HepG2 (cell line): ENCODE data around the gene LPCAT4. TPM values are rescaled to one million over a fixed set of nuclear protein-coding genes. Genes with fewer than 3 reads are reported as not detected.
A peak's percentile ranks its signal among the peaks of the same experiment; 100 is the strongest.

Source experiments
- AHR ChIP-seq: IDR thresholded peaks from 2 replicates; pipeline ENCODE4 v1.6.1; 2018; ENCODE audit warnings: missing genetic modification reagents, missing compliant biosample characterization
- HNRNPK ChIP-seq: fragments of 200-400 bp; formaldehyde crosslinking; IDR thresholded peaks from 2 replicates; pipeline ENCODE4 v1.6.1; 2018; ENCODE audit warnings: low read length, low read depth, moderate library complexity, mild to moderate bottlenecking; ENCODE audit not compliant: poor library complexity, severe bottlenecking
- POLR2AphosphoS2 ChIP-seq: IDR thresholded peaks from 2 replicates; pipeline ENCODE4 v1.6.1; 2011; ENCODE audit warnings: low read depth, low read length, improper control_type of control experiment
- RFX3 ChIP-seq: IDR thresholded peaks from 2 replicates; pipeline ENCODE4 v1.6.1; 2016; ENCODE audit warnings: missing biosample characterization, missing genetic modification reagents
- SOX13 ChIP-seq, 3 experiments: fragments of 450-650 bp in 1 of 3; sonication (generic) in 1 of 3; formaldehyde crosslinking in 1 of 3; IDR thresholded peaks in 2 of 3; conservative IDR thresholded peaks in 1 of 3; 2 replicates each; pipeline versions ENCODE4 v1.5.0 to v1.6.1; 2016 to 2020; ENCODE audit warnings: antibody characterized with exemption in 1 of 3, mild to moderate bottlenecking in 1 of 3, missing compliant biosample characterization in 1 of 3, missing genetic modification reagents in 1 of 3, moderate library complexity in 1 of 3
- TSC22D2 ChIP-seq: sonication (generic); formaldehyde crosslinking; IDR thresholded peaks from 2 replicates; pipeline ENCODE4 v1.5.1; 2020; ENCODE audit warnings: missing genetic modification reagents, mild to moderate bottlenecking, borderline replicate concordance
- ZBTB20 ChIP-seq: sonication (generic); formaldehyde crosslinking; IDR thresholded peaks from 2 replicates; pipeline ENCODE4 v1.8.1; 2023; ENCODE audit warnings: missing genetic modification reagents, low read depth, mild to moderate bottlenecking, borderline replicate concordance
- ZBTB42 ChIP-seq: sonication (generic); formaldehyde crosslinking; IDR thresholded peaks from 2 replicates; pipeline ENCODE4 v1.5.0; 2020; ENCODE audit warnings: mild to moderate bottlenecking, missing genetic modification reagents
- ZNF773 ChIP-seq: sonication (generic); formaldehyde crosslinking; IDR thresholded peaks from 2 replicates; pipeline ENCODE4 v1.4.0; 2020; ENCODE audit warnings: missing genetic modification reagents, borderline replicate concordance
- polyA plus RNA-seq, 8 experiments: library from polyadenylated mRNA; depleted of rRNA in 3 of 8; stranded (reverse) in 7 of 8; unstranded in 1 of 8; fragments of >200 nt; fragmentation: Illumina TruSeq in 4 of 8; extraction: Trizol in 4 of 8; gene quantifications; 2 replicates each; pipeline versions ENCODE4 v1.2.1 to v1.2.3, GENCODE V29; 2011 to 2016; ENCODE audit warnings: low read depth in 4 of 8, missing spikeins in 1 of 8, mixed read lengths in 1 of 8; ENCODE audit not compliant: insufficient read depth in 1 of 8
- total RNA-seq, 5 experiments: library from RNA; depleted of rRNA; stranded (reverse); fragments of >200 nt; fragmentation: Illumina TruSeq; extraction: Trizol; gene quantifications; 2 replicates each; pipeline ENCODE4 v1.2.3, GENCODE V29; 2016; ENCODE audit warnings: low read depth in 1 of 5
- TF ChIP-seq, protein P1 (sequence below): sonication (generic); formaldehyde crosslinking; IDR thresholded peaks from 2 replicates; pipeline ENCODE4 v1.5.0; 2020; ENCODE audit warnings: missing genetic modification reagents, mild to moderate bottlenecking, borderline replicate concordance
- TF ChIP-seq, protein P2 (sequence below): sonication (generic); formaldehyde crosslinking; IDR thresholded peaks from 2 replicates; pipeline ENCODE4 v1.5.0; 2020; ENCODE audit warnings: mild to moderate bottlenecking, missing genetic modification reagents, borderline replicate concordance
- TF ChIP-seq, protein P3 (sequence below): sonication (generic); formaldehyde crosslinking; IDR thresholded peaks from 2 replicates; pipeline ENCODE4 v1.4.0; 2020; ENCODE audit warnings: missing genetic modification reagents, borderline replicate concordance
- TF ChIP-seq, protein P4 (sequence below): sonication (generic); formaldehyde crosslinking; IDR thresholded peaks from 2 replicates; pipeline ENCODE4 v1.8.0; 2022; ENCODE audit warnings: mild to moderate bottlenecking, missing genetic modification reagents
- TF ChIP-seq, protein P5 (sequence below): sonication (generic); formaldehyde crosslinking; IDR thresholded peaks from 2 replicates; pipeline ENCODE4 v1.8.1; 2023; ENCODE audit warnings: missing genetic modification reagents, mild to moderate bottlenecking, borderline replicate concordance

Gene LPCAT4
- total and polyA plus RNA-seq, 2 of the 13 experiments (the other 11 are each of a cell fraction or from before 2014, with no cell fraction given), result 8.1 to 57.1 TPM

DNA sequence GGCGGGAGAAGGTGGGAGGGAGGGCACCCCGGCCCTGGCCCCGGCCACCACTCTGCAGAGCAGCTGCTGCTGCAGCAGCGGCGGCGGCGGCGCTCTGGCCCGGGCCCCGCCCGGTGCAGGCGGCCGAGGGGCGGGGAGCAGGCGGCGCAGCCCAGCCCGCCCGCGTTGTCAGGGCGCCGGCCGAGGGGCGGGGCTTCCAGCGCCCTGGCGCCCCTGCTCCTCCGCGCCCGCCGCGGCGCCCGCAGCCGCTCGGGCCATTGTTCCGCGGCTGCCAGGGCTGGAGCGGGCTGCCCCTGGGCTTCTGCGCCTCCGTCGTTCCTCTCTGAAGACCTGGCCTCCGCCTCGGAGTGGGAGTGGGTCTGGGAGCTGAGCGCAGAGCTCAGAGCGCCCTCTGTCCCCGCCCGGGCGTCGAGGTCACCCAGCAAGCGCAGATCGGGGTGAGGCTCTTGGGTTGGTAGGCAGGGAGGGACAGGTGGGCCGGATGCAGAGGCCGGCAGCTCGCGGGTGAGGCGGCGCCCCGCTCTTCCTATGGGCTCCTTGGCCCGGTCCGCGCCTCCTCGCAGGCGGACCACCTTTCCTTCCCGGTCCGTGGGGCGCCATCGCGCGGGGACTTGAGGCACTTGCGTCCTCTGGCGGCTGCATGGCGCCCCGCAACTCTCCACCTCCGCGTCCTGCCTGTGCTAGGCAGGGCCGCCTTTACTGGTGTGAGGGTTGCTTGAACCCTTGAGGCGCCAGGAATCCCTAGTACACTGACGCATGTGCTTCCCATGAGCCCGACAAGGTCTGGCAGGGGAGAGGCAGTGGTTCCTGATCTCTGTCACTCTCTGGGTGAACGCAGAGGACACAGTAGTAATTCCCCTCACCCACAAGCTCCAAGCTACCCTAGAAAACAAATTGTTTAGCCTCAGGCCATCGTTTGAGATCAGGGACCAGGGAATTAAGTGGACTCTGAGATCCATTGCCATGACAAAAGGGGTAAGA is at the start of gene LPCAT4 (continued):
- TF ChIP-seq, protein P1, sequence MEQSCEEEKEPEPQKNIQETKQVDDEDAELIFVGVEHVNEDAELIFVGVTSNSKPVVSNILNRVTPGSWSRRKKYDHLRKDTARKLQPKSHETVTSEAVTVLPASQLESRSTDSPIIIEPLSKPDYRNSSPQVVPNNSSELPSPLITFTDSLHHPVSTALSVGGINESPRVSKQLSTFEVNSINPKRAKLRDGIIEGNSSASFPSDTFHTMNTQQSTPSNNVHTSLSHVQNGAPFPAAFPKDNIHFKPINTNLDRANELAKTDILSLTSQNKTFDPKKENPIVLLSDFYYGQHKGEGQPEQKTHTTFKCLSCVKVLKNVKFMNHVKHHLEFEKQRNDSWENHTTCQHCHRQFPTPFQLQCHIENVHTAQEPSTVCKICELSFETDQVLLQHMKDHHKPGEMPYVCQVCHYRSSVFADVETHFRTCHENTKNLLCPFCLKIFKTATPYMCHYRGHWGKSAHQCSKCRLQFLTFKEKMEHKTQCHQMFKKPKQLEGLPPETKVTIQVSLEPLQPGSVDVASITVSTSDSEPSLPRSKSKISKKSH (CRISPR knock-in tag), result peak; percentile 61; the same call in 1 of the 2 replicates
- TF ChIP-seq, protein P2, sequence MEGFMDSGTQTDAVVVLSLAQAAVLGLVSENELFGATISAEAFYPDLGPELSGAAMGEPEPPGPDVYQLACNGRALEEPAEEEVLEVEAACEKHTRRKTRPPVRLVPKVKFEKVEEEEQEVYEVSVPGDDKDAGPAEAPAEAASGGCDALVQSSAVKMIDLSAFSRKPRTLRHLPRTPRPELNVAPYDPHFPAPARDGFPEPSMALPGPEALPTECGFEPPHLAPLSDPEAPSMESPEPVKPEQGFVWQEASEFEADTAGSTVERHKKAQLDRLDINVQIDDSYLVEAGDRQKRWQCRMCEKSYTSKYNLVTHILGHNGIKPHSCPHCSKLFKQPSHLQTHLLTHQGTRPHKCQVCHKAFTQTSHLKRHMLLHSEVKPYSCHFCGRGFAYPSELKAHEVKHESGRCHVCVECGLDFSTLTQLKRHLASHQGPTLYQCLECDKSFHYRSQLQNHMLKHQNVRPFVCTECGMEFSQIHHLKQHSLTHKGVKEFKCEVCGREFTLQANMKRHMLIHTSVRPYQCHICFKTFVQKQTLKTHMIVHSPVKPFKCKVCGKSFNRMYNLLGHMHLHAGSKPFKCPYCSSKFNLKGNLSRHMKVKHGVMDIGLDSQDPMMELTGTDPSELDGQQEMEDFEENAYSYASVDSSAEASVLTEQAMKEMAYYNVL, result peak; percentile 81; the same call in 1 of the 2 replicates
- TF ChIP-seq SOX13 (IDR thresholded peaks at IDR 0.05) (no peak), SOX13 (CRISPR knock-in tag; conservative IDR thresholded peaks at IDR 0.05 in 1 of 2, IDR thresholded peaks at IDR 0.05 in 1 of 2) (0 out of 4 replicates have a peak, but pooled peaks of 1 of the 2 experiments have one; percentile 18), ZBTB20 (CRISPR knock-in tag) (peak; percentile 69; the same call in 1 of the 2 replicates), TSC22D2 (no peak), AHR (CRISPR knock-in tag) (no peak), POLR2AphosphoS2 (no peak), ZBTB42 (CRISPR knock-in tag) (peak; percentile 83; the same call in 1 of the 2 replicates), RFX3 (CRISPR knock-in tag) (no peak), ZNF773 (CRISPR knock-in tag) (no peak), HNRNPK (no peak)
- TF ChIP-seq, protein P3, sequence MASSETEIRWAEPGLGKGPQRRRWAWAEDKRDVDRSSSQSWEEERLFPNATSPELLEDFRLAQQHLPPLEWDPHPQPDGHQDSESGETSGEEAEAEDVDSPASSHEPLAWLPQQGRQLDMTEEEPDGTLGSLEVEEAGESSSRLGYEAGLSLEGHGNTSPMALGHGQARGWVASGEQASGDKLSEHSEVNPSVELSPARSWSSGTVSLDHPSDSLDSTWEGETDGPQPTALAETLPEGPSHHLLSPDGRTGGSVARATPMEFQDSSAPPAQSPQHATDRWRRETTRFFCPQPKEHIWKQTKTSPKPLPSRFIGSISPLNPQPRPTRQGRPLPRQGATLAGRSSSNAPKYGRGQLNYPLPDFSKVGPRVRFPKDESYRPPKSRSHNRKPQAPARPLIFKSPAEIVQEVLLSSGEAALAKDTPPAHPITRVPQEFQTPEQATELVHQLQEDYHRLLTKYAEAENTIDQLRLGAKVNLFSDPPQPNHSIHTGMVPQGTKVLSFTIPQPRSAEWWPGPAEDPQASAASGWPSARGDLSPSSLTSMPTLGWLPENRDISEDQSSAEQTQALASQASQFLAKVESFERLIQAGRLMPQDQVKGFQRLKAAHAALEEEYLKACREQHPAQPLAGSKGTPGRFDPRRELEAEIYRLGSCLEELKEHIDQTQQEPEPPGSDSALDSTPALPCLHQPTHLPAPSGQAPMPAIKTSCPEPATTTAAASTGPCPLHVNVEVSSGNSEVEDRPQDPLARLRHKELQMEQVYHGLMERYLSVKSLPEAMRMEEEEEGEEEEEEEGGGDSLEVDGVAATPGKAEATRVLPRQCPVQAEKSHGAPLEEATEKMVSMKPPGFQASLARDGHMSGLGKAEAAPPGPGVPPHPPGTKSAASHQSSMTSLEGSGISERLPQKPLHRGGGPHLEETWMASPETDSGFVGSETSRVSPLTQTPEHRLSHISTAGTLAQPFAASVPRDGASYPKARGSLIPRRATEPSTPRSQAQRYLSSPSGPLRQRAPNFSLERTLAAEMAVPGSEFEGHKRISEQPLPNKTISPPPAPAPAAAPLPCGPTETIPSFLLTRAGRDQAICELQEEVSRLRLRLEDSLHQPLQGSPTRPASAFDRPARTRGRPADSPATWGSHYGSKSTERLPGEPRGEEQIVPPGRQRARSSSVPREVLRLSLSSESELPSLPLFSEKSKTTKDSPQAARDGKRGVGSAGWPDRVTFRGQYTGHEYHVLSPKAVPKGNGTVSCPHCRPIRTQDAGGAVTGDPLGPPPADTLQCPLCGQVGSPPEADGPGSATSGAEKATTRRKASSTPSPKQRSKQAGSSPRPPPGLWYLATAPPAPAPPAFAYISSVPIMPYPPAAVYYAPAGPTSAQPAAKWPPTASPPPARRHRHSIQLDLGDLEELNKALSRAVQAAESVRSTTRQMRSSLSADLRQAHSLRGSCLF, result no peak
- TF ChIP-seq, protein P4, sequence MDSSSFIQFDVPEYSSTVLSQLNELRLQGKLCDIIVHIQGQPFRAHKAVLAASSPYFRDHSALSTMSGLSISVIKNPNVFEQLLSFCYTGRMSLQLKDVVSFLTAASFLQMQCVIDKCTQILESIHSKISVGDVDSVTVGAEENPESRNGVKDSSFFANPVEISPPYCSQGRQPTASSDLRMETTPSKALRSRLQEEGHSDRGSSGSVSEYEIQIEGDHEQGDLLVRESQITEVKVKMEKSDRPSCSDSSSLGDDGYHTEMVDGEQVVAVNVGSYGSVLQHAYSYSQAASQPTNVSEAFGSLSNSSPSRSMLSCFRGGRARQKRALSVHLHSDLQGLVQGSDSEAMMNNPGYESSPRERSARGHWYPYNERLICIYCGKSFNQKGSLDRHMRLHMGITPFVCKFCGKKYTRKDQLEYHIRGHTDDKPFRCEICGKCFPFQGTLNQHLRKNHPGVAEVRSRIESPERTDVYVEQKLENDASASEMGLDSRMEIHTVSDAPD (CRISPR knock-in tag), result peak; percentile 76; the same call in 1 of the 2 replicates
- TF ChIP-seq, protein P5, sequence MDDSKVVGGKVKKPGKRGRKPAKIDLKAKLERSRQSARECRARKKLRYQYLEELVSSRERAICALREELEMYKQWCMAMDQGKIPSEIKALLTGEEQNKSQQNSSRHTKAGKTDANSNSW, result no peak
